H1 (cell line): ENCODE measurements around the gene GCLM. TPM values are rescaled to one million over a fixed set of nuclear protein-coding genes. Genes with fewer than 3 reads are reported as not detected.

Experiments used
- BACH1 ChIP-seq: IDR thresholded peaks from 2 replicates; pipeline ENCODE4 v1.6.1; 2012; ENCODE audit warnings: low read length, improper control_type of control experiment
- MAX ChIP-seq: IDR thresholded peaks from 2 replicates; pipeline ENCODE4 v1.6.1; 2012; ENCODE audit warnings: inconsistent platforms
- SP4 ChIP-seq: IDR thresholded peaks from 2 replicates; pipeline ENCODE4 v1.6.1; 2012; ENCODE audit warnings: low read length, inconsistent platforms
- SUZ12 ChIP-seq: fragments of 200-600 bp; sonication (generic); IDR thresholded peaks from 2 replicates; pipeline ENCODE4 v1.6.1; 2012; ENCODE audit warnings: mild to moderate bottlenecking, inconsistent platforms, low read length, moderate library complexity, mixed read lengths
- YY1 ChIP-seq: IDR thresholded peaks from 2 replicates; pipeline ENCODE4 v1.6.1; 2011; ENCODE audit warnings: low read depth, mild to moderate bottlenecking, low read length
- polyA plus RNA-seq, 7 experiments: library from polyadenylated mRNA; depleted of rRNA in 3 of 7; stranded (reverse) in 5 of 7; unstranded in 2 of 7; fragments of >200 nt in 5 of 7; fragments of 200-250 nt in 2 of 7; gene quantifications; 1 replicate in 5 of 7; 2 replicates in 1 of 7; 4 replicates in 1 of 7; pipeline versions ENCODE4 v1.2.1 to v1.2.3, GENCODE V29; 2011 to 2013; ENCODE audit warnings: missing spikeins in 2 of 7, mixed read lengths in 2 of 7
- total RNA-seq: library from RNA; stranded (reverse); fragmentation: NEBNext Ultra II Directional; extraction: Animal tissue kit (Norgen Biotek cat#: 25700); gene quantifications from 2 replicates; pipeline ENCODE4 v1.2.1, GENCODE V29; 2021

Gene GCLM
- total and polyA plus RNA-seq, 2 of the 8 experiments (the other 6 are each of a cell fraction or from before 2014, with no cell fraction given) = 3.1 to 12.8 TPM

- TF ChIP-seq BACH1 = no peak
- TF ChIP-seq YY1 = no peak
- no peak for TF ChIP-seq MAX
- no peak for TF ChIP-seq SP4
- TF ChIP-seq SUZ12 = no peak
These were observed 49.5 kb upstream of the GCLM start (continued) for GRCh38 chr1:93958726-93959100.
